Measurements from ENCODE around the gene RXFP3.
"Not testable (repeated sequence)": the region's sequence is repeated elsewhere in the genome, so short reads cannot be mapped to it uniquely, and the experiment has no call there.

Gene RXFP3, protein sequence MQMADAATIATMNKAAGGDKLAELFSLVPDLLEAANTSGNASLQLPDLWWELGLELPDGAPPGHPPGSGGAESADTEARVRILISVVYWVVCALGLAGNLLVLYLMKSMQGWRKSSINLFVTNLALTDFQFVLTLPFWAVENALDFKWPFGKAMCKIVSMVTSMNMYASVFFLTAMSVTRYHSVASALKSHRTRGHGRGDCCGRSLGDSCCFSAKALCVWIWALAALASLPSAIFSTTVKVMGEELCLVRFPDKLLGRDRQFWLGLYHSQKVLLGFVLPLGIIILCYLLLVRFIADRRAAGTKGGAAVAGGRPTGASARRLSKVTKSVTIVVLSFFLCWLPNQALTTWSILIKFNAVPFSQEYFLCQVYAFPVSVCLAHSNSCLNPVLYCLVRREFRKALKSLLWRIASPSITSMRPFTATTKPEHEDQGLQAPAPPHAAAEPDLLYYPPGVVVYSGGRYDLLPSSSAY

DNA sequence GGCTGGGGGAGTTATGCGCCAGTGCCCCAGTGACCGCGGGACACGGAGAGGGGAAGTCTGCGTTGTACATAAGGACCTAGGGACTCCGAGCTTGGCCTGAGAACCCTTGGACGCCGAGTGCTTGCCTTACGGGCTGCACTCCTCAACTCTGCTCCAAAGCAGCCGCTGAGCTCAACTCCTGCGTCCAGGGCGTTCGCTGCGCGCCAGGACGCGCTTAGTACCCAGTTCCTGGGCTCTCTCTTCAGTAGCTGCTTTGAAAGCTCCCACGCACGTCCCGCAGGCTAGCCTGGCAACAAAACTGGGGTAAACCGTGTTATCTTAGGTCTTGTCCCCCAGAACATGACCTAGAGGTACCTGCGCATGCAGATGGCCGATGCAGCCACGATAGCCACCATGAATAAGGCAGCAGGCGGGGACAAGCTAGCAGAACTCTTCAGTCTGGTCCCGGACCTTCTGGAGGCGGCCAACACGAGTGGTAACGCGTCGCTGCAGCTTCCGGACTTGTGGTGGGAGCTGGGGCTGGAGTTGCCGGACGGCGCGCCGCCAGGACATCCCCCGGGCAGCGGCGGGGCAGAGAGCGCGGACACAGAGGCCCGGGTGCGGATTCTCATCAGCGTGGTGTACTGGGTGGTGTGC is at the start of gene RXFP3:
Gene RXFP3, plus strand, starts transcription at position 6 of the 636 bp plus-strand sequence. Its CDS starts 355 bp downstream, at position 361.
- DNase-seq (ENCODE audit: low read depth in 3 of 3): no peak

DNA sequence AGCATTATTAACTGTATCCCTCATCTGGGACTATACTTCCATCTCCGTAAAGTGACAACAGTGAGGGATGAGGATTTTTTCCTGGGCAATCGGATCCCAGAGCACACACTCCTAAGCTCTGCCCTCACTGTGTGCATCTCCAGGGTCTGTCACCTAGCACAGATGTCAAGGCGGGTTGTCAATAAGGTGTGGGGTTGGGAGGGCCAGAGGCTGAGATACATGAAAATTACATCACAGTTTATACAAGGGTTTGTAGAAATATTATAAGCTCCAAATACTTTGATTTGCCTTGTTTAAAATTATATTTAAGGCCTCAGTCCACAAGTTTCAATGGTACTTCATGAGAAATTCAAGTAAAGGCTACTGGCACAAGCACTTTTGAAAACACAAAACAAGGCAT is 48.9 kb upstream of the RXFP3 start:
- no peak for DNase-seq (ENCODE audit: low read depth in 3 of 3)

DNA sequence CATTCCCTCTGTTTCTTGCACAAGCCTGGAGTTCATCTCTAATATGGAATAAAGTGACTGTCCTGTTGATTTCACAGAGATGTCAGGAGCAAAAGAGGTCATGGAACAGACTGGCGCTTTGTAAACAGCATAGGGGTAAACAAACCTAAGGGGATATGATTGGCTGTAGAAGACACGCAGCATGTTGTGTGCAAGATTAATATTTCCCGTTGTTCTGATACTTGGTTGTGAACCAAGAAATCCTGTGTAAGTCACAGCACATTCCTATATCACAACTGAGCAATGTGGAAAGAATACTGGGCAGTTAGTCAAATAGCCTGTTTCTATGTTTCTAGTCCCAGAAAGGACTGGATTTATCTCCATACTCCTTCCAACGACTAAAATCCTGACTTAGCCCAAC is 47.6 kb upstream of the RXFP3 start:
- no peak for DNase-seq (ENCODE audit: low read depth in 3 of 3)

DNA sequence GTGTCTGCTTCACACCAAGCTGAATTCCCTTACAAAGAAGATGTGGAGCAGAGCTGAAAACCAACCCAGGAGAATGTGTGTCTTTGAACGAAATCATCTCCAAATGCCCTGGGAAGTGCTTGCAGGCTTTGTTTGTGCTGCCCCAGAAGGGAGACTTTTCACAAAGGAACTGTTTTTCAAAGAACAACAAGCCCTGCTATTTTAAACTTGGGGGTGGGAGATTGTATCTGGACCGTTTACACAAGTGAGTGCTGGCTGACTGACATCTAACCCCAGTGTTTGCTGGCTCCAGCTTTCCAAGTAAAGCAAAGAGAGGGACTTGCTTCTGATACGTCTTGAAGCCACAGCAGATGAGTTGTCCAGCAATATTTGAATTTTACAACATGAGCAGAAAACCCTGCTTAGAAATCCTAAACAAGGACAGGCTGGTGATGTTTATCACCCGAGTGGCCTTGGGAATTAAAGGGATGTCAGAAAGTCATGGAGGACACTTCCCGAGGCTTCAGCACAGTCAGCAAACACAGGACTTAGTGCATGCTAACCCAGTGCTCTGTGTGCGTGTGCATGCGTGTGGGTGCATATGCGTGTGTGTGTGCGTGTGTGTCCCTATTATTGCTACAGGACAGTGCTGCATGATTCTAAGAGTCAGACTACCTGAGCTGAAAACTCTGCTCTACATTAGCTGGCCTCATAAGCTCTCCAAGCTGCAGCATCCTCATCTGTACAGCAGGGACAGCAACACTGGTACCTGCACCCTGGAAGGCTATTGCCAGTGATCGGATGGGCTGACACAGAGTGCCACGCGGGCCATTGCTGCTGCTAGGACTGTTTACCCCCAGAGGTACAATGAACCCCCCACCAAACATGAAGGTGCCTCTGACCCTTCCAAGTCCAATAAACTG is 45.8 kb upstream of the RXFP3 start:
- no peak for DNase-seq (ENCODE audit: low read depth in 3 of 3)

DNA sequence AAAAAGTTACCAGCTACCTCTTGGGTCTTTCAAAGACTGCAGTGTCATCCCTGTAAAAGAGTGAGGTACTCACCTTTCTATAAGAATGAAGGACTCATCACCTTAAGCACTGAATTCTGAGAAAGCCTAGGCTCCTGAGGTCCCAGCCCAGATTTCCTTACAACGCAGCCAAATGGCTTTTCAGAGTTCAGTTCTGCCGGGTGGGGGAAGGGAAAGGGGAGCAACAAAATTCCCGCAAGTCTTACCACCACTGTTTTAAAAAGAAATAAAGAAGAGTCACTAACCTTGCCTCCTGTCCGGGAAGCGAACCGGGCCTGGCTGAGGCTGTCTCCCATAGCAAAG is 44.8 kb upstream of the RXFP3 start:
- DNase-seq (ENCODE audit: low read depth in 3 of 3): no peak

DNA sequence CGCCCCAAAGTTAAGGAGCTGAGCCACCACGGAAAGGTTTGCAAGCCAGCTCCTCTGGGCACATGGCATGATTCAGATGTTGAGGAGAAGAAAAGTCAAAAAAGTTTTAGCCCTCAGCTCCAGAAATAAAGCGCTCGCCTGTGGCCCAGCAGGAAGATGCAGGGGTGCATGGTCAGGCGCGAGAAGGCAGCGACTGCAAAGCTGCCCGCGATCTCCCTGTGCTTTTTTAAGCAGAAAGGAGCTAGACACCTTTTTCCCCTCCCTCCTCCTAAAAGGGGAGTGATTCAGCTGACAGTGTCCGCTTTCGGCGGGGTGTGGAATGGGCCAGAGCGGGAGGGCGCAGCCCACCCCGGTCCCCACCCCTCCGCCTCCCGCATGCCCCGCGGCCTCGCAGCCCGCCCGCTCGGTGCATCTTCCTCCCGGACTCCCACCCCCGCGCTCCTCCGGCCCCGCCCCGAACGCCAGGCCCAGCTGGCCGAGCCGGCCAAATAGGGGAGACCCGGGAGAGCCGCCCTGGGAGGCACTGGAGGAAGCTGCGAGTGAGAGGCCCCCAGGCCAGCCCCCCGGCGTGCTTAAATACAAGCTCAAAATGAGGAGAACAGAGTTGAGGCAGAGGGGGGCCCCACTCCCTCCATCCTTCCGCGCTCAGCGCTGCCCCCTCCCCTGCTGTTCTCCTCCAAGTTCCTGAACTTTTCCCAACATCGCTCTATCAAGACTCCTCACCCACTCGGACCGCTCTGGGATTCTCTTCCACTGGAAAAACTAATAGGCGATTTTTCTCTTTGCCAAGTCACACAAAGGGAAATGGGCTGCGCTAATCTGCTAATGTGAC is 44.2 kb upstream of the RXFP3 start, which contains the start of gene ADAMTS12:
Gene ADAMTS12, minus strand, starts transcription at position 203 of the 832 bp plus-strand sequence. Its CDS starts 134 bp downstream, at position 69.
- no peak for DNase-seq (ENCODE audit: low read depth in 3 of 3)

DNA sequence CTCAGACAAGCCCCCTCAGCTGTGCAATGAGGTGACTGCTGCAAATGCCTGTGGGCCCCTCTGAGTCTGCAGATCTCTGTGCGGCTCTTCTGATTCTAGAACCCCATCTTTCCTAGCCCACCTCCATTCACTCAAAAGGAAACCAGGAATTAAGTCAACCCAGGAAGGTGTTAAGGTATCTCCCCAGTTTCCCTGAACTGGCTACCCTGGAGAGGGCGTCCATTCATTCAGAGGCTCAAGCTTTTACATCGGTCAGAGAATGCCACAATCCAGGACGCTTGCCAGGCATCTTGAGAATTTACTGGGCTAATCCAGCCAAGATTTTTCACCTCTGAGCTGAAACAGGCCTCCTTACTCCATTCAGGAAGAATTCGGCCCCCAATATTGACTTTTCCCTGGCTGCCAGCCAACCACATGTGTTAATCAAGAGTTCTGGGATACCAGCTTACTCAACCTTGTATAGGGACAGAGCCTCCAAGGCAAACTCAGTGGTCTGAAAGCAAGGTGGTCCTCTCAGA is 43.5 kb upstream of the RXFP3 start:
- no peak for DNase-seq (ENCODE audit: low read depth in 3 of 3)

DNA sequence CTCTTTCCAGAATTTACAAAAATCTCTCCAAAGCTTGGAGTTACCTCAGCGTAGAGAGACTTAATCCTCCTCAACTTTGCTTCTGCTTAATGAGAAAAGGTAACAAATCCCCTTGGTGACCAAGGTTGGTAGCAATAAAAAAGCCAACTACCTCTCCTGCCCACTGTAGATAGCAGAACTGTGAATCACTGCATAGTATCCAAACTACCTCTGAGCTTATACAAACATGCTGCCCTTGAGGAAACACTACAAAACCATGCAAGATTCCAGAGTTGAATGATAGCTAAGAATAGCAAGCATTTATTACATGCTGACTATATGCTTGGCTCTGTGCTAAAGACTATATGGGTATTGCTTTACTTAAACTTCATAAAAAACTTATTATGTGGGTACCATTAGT is 41.6 kb upstream of the RXFP3 start:
- no peak for DNase-seq (ENCODE audit: low read depth in 3 of 3)

DNA sequence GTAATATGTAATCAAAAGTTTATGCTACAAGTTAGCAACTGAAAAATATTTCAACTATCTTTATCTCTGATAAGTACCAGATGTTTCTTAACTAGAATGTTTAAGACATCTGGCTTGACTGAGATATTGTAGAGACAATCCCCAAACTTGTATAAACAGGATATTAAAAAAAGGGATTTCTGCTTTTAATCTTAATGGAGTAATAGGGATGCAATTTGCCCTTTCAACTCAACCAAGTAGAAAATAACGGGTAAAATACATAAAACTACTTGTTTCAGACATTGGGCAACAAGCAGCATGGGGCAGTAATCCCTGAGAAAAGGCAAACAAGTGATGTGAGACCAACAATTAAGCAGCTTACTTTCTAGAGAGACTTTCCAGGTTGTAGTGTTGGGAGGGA is 35.0 kb upstream of the RXFP3 start:
- DNase-seq (ENCODE audit: low read depth in 3 of 3): no peak

DNA sequence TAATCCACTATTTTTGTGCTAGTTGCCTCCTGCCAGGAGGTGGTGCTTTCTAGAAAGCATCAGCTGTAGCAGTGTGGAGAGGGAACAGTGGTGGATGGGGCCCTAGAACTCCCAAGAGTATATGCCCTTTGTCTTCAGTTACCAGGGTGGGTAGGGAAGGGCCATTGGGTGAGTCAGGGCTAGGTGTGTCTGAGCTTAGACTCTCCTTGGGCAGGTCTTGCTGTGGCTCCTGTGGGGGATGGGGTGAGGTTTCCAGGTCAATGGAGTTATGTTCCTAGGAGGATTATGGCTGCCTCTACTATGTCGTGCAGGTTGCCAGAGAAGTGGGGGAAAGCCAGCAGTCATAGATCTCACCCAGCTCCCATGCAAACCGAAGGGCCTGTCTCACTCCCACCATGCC is 33.1 kb upstream of the RXFP3 start:
- no peak for DNase-seq (ENCODE audit: low read depth in 3 of 3)

DNA sequence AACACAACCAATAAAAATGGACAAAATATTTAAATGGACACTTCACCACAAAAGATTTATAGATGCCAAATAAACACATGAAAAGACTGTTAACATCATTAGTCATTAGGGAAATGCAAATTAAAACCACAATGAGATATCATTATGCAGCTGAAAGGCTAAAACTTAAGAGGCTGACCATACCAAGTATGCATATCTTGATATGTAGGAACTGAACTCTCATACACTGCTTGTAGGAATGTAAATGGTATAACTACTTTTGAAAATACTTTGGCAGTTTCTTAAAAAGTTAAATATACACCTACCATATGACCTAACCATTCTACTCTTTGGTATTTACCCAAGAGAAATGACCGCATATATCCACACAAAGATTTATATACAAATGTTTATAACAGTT is 30.8 kb upstream of the RXFP3 start:
- no peak for DNase-seq (ENCODE audit: low read depth in 3 of 3)

DNA sequence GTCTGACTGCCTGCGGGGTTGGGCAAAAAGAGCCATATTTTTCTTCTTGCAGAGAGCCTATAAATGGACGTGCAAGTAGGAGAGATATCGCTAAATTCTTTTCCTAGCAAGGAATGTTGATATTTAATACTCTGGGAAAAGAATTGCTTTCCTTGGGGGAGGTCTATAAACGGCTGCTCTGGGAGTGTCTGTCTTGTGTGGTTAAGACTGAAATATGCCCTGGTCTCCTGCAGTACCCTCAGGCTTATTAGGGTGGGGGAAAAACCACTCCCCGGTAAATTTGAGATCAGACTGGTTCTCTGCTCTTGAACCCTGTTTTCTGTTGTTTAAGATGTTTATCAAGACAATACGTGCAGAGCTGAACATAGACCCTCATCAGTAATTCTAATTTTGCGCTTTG is 29.9 kb upstream of the RXFP3 start:
- DNase-seq (ENCODE audit: low read depth in 3 of 3): not testable (repeated sequence)

DNA sequence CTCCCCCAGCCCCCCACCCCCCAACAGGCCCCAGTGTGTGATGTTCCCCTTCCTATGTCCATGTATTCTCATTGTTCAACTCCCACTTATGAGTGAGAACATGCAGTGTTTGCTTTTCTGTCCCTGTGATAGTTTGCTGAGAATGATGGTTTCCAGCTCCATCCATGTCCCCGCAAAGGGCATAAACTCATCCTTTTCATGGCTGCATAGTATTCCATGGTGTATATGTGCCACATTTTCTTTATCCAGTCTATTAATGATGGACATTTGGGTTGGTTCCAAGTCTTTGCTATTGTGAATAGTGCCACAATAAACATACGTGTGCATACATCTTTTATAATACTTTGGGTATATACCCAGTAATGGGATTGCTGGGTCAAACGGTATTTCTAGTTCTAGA is 21.3 kb upstream of the RXFP3 start:
- not testable (repeated sequence) for DNase-seq (ENCODE audit: low read depth in 3 of 3)

DNA sequence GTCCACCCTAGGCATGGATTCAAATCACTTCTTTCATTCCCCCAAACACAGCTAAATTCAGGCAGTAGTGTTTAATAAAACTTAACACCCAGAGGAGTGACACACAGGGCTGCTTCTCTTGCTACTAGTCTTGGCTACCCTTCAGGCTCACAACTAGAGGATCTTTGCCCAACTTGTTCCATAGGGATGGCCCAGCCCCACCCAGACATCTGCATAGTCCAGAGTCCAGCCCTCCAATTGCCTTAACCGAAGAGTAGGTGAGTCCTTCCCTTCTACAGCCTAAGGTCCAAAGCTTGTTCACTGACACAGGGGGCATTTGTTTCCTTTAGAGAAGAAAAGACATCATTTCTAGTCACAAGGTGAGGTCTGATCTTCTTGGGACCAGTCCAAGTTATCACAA is 15.2 kb upstream of the RXFP3 start:
- DNase-seq (ENCODE audit: low read depth in 3 of 3): no peak

DNA sequence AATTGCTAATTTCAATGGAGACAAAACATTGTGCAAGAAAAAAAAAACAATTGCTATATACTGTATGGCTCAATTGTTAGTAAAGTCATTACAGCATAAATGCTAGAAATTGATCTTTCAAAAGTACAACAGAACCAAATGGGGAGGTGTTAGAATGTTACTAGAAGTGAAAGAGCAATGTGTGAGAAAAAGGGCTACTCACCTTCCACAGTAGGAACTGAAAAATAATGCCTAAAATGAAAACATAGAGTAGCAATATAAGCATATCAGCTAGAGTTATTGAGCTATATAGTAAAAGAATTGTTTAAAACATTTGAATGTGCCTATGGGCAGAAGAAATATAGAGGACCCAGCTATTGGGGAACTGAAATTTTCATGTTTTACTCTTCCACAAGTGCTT is 10.9 kb upstream of the RXFP3 start:
- no peak for DNase-seq (ENCODE audit: low read depth in 3 of 3)

DNA sequence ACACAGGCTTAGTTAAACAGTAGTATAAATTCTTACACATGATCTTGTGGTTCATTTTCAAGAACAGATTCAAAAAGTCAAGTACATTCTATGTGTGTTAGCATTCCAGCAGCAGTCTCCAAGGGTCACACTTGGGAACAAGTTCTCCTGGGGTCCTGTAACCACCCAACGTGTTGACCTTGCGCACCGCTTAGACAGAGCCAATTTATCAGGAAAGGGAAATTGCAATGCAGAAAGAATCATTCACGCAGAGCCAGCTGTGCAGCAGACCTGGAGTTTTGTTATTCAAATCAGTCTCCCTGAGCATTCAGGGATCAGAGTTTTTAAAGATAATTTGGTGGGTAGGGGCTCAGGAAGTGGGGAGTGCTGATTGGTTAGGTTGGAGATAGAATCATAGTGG is 8.5 kb upstream of the RXFP3 start:
- no peak for DNase-seq (ENCODE audit: low read depth in 3 of 3)

DNA sequence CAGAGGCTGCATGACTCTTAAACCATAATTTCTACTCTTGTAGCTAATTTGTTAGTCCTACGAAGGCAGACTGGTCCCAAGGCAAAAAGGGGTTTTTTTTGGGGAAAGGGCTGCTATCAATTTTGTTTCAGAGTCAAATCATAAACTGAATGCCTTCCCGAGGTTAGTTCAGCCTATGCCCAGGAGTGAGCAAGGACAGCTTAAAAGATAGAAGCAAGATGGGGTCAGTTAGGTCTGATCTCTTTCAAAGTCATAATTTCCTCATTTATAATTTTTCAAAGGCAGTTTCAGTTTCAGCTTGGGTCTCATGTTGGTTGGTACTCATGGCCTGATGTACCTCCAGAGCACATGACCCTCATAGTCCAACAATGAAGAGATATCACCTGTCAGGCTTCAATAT is 7.9 kb upstream of the RXFP3 start:
- no peak for DNase-seq (ENCODE audit: low read depth in 3 of 3)

DNA sequence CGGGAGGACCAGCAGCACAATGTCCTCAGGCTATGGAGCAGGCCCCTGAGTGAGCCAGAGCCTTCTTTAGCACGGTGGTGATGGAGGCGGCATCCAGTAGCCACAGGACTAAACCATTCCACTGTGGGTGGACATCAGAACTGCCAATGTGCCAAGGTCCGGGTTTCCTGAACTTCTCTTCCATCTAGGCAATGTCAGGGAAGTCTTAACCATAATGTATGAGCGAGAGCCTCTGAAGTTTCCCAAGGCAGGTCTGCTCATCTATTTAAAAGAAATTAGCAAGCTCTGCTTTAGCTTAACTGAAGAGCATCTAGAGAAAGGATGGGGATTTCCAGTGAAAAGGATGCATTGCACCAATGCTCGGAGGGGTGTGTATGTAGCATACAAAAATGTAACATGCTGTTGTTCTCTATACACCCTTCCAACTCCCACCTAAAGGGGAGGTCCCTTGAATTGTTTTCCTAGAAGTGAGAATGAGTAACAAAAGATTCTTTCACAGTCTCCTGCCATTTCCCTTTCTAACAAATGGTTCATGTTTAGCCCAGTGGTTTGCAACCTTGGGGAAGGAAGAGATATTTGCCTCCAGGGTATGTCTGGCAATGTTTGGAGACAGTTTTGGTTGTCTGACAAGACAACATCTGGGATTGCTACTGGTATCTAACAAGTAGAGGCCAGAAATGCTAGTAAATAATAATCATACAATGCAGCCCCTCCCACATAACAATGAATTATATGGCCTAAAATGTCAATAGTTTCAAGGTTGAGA is 6.1 kb upstream of the RXFP3 start:
- no peak for DNase-seq (ENCODE audit: low read depth in 3 of 3)

DNA sequence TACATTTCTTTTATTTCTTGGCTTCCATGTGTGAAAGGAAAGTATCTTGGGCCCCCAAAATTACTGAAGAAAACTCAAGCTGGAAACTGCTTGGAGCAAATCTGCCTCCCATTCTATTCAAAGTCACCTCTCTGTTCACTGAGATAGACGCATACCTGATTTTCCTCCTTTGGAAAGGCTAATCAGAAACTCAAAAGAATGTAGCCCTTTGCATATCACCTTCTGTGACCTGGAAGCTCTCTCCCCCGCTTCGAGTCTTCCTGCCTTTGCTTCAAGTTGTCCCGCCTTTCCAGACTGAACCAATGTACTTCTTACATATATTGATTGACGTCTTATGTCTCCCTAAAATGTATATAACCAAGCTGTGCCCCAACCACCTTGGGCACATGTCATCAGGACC is 5.0 kb upstream of the RXFP3 start:
- no peak for DNase-seq (ENCODE audit: low read depth in 3 of 3)

DNA sequence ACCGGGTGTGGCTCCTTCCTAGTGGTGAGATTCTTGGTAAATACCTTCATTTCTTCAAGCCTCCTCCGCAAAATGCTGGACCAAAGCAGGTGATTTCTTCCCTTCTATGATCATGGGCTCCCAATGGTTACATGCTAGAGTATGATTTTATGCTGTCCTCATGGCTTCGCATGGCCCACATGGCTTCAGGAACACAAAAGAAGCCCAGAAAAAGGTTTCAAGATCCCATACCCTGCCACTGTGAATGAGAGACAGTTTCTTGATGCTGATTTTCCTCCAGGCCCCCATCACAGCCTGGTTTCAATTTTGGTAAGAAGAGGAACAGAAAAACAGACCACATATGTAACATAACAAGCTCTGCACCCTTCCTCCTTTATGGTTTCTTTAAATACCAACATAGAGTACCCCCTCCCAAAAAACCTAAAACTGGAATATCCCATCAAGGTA is 2.4 kb upstream of the RXFP3 start:
- DNase-seq (ENCODE audit: low read depth in 3 of 3): no peak

Measured in stimulated activated CD4-positive, alpha-beta T cell treated with anti-CD3 and anti-CD28 coated beads, TNF-alpha, amount 100 ng/mL, for 24 hours (primary cell).